Measurements from ENCODE around the gene ACAA1. TPM values are rescaled to one million over a fixed set of nuclear protein-coding genes. Genes with fewer than 3 reads are reported as not detected.
A peak's percentile ranks its signal among the peaks of the same experiment; 100 is the strongest.
"Not testable (repeated sequence)": the region's sequence is repeated elsewhere in the genome, so short reads cannot be mapped to it uniquely, and the experiment has no call there.

Gene ACAA1
- total RNA-seq, 4 donors from 2014 or later, result 123 to 324 (median 186) TPM

DNA sequence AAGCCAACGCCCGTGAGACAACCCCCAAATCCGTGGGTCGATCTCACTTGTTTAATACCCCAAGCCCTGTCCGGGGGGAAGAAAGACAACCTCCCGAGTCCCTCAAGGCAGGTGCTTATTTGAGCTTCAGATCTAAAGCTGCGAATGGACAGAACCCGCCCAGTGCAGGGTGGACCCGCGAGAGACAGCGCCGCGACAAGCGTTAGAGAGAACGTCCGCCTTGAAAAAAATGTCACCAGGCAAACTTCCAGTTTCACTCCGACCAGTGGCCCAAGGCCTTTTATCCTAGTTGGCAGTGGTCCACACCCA, 27.7 kb upstream of the ACAA1 start:
- Histone ChIP-seq H3K27me3 (no peaks in the 10 kb centered on the region), H3K36me3 (no peaks in the 10 kb centered on the region), H3K4me3 (peak overlapping the region; percentile 77 to 98 (median 95)), H3K4me1 (peaks cover 0 to 12% (median 0%) of the 10 kb centered on the region in 4 donors), H3K9me3 (no peaks in the 10 kb centered on the region), H3K27ac (peak overlapping the region; percentile 96 to 99 (median 97))
- DNase-seq, result no peak
- TF ChIP-seq, protein P1, sequence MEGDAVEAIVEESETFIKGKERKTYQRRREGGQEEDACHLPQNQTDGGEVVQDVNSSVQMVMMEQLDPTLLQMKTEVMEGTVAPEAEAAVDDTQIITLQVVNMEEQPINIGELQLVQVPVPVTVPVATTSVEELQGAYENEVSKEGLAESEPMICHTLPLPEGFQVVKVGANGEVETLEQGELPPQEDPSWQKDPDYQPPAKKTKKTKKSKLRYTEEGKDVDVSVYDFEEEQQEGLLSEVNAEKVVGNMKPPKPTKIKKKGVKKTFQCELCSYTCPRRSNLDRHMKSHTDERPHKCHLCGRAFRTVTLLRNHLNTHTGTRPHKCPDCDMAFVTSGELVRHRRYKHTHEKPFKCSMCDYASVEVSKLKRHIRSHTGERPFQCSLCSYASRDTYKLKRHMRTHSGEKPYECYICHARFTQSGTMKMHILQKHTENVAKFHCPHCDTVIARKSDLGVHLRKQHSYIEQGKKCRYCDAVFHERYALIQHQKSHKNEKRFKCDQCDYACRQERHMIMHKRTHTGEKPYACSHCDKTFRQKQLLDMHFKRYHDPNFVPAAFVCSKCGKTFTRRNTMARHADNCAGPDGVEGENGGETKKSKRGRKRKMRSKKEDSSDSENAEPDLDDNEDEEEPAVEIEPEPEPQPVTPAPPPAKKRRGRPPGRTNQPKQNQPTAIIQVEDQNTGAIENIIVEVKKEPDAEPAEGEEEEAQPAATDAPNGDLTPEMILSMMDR (IDR thresholded peaks at IDR 0.05), result peak in 1 of 6 experiments; percentile 5
- TF ChIP-seq POLR2A (IDR thresholded peaks at IDR 0.05), result peak; percentile 59 to 75

DNA sequence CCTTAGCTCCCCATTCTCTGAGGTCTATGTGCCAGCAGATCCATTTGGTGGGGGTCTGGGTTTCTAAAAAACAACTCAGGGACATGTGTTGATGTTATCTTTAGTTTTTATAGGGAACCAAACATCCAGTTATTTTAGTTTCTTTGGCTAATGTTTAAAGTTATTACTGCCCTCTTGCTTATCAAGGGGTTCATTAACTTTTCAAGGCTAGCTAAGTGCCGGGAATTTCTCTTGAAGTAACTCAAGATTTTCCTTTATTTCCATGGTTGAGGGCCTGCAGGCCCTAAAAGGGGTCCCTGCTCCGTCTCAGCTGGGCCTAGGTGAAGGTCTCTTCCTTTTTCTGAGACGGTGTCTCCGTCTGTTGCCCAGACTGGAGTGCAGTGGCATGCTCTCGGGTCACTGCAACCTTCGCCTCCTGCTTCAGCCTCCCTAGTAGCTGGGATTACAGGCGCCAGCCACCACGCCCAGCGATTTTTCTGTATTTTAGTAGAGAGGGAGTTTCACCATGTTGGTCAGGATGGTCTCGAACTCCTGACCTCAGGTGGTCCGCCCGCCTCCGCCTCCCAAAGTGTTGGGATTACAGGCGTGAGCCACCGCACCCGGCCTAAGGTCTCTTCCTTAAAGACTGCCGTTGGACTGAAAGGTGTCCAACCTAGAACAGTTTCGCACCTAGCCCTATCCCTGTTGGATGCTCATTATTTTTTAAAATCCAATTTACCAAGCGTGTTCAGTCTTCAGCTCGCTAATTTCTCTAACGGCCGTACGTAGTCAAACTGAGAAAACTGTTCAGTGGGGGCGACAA, 27.1 kb upstream of the ACAA1 start:
- peak overlapping the region; percentile 77 to 98 (median 95) for H3K4me3 ChIP-seq

DNA sequence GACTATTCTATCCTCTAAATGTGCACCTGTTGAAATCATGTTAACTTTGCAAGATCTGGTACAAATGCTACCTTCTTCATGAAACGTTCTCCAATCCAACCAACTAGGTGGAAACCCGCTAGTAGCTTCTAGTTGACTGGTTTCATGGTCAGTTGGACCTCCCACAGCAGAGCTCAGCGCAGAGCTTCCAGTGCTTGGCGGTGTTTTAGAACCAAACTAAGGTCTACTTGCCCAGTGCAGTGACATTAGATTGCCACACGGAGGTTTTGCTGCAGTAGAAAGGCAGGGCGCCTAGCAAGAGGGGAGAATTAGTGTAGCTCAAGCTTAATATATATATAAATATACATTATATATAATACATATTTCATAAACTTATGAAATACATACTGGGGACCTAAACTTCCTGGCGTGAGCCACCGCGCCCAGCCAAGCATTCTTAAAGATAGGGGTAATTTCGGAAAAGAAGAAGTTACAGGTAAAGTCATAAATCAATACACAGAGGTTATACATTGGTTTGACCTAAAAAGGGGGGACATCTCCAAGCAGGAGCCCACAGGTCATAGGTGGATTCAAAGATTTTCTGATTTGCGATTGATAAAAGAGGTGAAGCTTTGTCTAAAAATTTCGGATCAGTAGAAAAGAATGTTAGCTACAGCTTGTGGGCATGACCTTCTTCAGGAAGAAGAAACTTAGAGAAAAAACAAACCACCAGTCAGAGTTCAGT, 26.4 kb upstream of the ACAA1 start:
- H3K36me3 ChIP-seq, result no peaks in the 10 kb centered on the region
- no peaks in the 10 kb centered on the region for H3K9me3 ChIP-seq
- TF ChIP-seq, protein P1 (IDR thresholded peaks at IDR 0.05), result peak in 3 of 6 experiments; percentile 15 to 28 (median 24)
- no peak for TF ChIP-seq POLR2A (IDR thresholded peaks at IDR 0.05)
- peak overlapping the region in 2 of 4 donors; percentile 96 to 98 for H3K27ac ChIP-seq
- H3K4me3 ChIP-seq, result no peak overlapping the region
- H3K4me1 ChIP-seq, result peaks cover 0 to 12% (median 0%) of the 10 kb centered on the region in 4 donors
- H3K27me3 ChIP-seq, result no peaks in the 10 kb centered on the region
- DNase-seq, result no peak

More for the DNA sequence above, 27.1 kb upstream of the ACAA1 start:
- peak overlapping the region; percentile 96 to 99 (median 97) for H3K27ac ChIP-seq
- TF ChIP-seq POLR2A (IDR thresholded peaks at IDR 0.05), result no peak
- TF ChIP-seq, protein P1 (IDR thresholded peaks at IDR 0.05), result no peak
- DNase-seq, result peak in 1 of 3 donors; percentile 61
- no peaks in the 10 kb centered on the region for H3K36me3 ChIP-seq
- no peaks in the 10 kb centered on the region for H3K9me3 ChIP-seq
- peaks cover 0 to 12% (median 0%) of the 10 kb centered on the region in 4 donors for H3K4me1 ChIP-seq
- no peaks in the 10 kb centered on the region for H3K27me3 ChIP-seq

DNA sequence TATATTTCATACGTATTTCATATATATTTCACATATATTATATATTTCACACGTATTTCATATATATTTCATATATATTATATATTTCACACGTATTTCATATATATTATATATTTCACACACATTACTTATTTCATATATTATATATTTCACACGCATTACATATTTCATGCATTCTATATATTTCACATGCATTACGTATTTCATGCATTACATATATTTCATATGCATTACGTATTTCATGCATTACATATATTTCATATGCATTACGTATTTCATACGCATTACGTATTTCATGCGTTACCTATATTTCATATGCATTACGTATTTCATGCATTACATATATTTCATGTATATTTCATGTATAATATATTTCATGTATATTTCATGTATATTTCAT, 23.8 kb upstream of the ACAA1 start:
- H3K4me3 ChIP-seq, DNase-seq, H3K27me3 ChIP-seq: not testable (repeated sequence)

DNA sequence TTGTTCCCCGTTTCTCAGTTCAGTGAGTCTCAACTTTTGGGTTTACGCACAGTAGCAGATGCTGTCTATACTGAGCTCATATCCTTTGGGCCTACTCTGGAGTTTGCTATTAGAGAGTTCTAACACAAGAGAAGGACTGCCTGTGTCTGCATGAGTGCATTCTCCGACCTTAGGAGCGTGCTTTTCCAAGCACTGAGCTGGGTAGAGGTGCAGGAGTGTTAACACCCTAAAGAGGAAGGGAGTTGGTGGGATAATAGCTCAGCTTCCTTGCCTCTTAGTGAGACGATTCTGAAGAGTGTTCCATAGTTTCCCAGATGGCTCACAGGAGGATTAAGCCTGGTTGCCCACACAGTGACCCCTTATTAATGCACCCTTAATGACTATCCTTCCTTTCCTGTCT, 21.5 kb upstream of the ACAA1 start:
- Histone ChIP-seq H3K4me1 (no peaks in the 10 kb centered on the region), H3K9me3 (no peaks in the 10 kb centered on the region), H3K27ac (no peak overlapping the region), H3K36me3 (no peaks in the 10 kb centered on the region), H3K27me3 (no peaks in the 10 kb centered on the region), H3K4me3 (no peak overlapping the region)
- no peak for DNase-seq
- no peak for TF ChIP-seq POLR2A (IDR thresholded peaks at IDR 0.05)
- TF ChIP-seq, protein P1 (IDR thresholded peaks at IDR 0.05), result no peak

More for the DNA sequence above, 23.8 kb upstream of the ACAA1 start:
- H3K36me3 ChIP-seq, H3K27ac ChIP-seq, H3K4me1 ChIP-seq, H3K9me3 ChIP-seq: not testable (repeated sequence)

DNA sequence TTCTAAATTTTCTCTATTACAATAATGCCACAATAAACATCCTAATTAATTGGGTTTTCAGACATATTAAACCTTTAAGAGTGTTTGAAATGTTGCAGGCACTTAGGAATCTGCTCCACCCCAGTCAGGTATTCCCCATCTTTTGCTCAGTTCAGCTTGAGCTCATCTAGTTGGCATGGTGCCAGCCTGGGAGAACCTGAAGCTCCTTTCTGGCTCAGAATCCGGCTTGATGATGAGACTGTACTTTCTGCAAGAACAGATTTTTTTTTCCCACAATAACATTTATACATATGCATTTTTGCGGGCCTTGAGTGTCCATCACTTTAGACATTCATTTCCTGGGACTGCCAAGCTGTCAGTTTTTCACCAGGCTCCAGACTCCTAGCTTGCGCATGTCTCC, 20.7 kb upstream of the ACAA1 start:
- no peaks in the 10 kb centered on the region for H3K27me3 ChIP-seq
- no peaks in the 10 kb centered on the region for H3K9me3 ChIP-seq
- TF ChIP-seq, protein P1 (IDR thresholded peaks at IDR 0.05), result no peak
- TF ChIP-seq POLR2A (IDR thresholded peaks at IDR 0.05), result no peak
- no peaks in the 10 kb centered on the region for H3K36me3 ChIP-seq
- no peak for DNase-seq
- H3K27ac ChIP-seq, result no peak overlapping the region
- H3K4me1 ChIP-seq, result no peaks in the 10 kb centered on the region
- no peak overlapping the region for H3K4me3 ChIP-seq
